Measurements from ENCODE around the gene TNFSF8.

GRCh38 chr9:114900942-114901802, 29.2 kb downstream of the TNFSF8 start:
- TF ChIP-seq, protein P1, sequence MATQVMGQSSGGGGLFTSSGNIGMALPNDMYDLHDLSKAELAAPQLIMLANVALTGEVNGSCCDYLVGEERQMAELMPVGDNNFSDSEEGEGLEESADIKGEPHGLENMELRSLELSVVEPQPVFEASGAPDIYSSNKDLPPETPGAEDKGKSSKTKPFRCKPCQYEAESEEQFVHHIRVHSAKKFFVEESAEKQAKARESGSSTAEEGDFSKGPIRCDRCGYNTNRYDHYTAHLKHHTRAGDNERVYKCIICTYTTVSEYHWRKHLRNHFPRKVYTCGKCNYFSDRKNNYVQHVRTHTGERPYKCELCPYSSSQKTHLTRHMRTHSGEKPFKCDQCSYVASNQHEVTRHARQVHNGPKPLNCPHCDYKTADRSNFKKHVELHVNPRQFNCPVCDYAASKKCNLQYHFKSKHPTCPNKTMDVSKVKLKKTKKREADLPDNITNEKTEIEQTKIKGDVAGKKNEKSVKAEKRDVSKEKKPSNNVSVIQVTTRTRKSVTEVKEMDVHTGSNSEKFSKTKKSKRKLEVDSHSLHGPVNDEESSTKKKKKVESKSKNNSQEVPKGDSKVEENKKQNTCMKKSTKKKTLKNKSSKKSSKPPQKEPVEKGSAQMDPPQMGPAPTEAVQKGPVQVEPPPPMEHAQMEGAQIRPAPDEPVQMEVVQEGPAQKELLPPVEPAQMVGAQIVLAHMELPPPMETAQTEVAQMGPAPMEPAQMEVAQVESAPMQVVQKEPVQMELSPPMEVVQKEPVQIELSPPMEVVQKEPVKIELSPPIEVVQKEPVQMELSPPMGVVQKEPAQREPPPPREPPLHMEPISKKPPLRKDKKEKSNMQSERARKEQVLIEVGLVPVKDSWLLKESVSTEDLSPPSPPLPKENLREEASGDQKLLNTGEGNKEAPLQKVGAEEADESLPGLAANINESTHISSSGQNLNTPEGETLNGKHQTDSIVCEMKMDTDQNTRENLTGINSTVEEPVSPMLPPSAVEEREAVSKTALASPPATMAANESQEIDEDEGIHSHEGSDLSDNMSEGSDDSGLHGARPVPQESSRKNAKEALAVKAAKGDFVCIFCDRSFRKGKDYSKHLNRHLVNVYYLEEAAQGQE (IDR thresholded peaks at IDR 0.05; ENCODE audit: insufficient read depth in 1 of 2, low read depth in 2 of 2, low read length in 1 of 2), result no peak
- no peak for TF ChIP-seq CTCF (IDR thresholded peaks at IDR 0.05)
- TF ChIP-seq TCF7L2 (IDR thresholded peaks at IDR 0.05; ENCODE audit: low read depth, low read length), result no peak
- TF ChIP-seq POLR2AphosphoS5 (IDR thresholded peaks at IDR 0.05; ENCODE audit: low read depth, low read length), result no peak
- no peak for TF ChIP-seq SIN3A (IDR thresholded peaks at IDR 0.05; ENCODE audit: borderline replicate concordance, insufficient read depth, low read depth, low read length)

Measured in Panc1 (cell line).